ENCODE results near the gene RAB3IL1. TPM values are rescaled to one million over a fixed set of nuclear protein-coding genes. Genes with fewer than 3 reads are reported as not detected.

The RAB3IL1 gene
- total and polyA plus RNA-seq, 3 donors from 2014 or later, result 57.7 to 88.2 (median 65.8) TPM

- TF ChIP-seq, protein P1, sequence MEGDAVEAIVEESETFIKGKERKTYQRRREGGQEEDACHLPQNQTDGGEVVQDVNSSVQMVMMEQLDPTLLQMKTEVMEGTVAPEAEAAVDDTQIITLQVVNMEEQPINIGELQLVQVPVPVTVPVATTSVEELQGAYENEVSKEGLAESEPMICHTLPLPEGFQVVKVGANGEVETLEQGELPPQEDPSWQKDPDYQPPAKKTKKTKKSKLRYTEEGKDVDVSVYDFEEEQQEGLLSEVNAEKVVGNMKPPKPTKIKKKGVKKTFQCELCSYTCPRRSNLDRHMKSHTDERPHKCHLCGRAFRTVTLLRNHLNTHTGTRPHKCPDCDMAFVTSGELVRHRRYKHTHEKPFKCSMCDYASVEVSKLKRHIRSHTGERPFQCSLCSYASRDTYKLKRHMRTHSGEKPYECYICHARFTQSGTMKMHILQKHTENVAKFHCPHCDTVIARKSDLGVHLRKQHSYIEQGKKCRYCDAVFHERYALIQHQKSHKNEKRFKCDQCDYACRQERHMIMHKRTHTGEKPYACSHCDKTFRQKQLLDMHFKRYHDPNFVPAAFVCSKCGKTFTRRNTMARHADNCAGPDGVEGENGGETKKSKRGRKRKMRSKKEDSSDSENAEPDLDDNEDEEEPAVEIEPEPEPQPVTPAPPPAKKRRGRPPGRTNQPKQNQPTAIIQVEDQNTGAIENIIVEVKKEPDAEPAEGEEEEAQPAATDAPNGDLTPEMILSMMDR (IDR thresholded peaks at IDR 0.05), result no peak
- no peak for TF ChIP-seq POLR2A (IDR thresholded peaks at IDR 0.05)
- no peaks in the 10 kb centered on the region for H3K36me3 ChIP-seq (ENCODE audit: low read depth, missing control alignments)
- peak; percentile 88 for DNase-seq
- WGBS, 2 donors, result 0% methylated on average over 20 of the region's 96 CpGs; no CpG with 5 or more reads in 1 of the 2 donors
- no peaks in the 10 kb centered on the region for H3K27me3 ChIP-seq
- H3K9me3 ChIP-seq, result no peaks in the 10 kb centered on the region
- H3K27ac ChIP-seq, result peak within 1 kb of the TSS; percentile 65 to 80
- peaks cover 13% of the 10 kb centered on the region for H3K4me1 ChIP-seq
- intact Hi-C loops (cut with DNase I; ENCODE audit: low total_unique reads), result loop anchor here (5.0 kb wide), 1 partner anchor 211 kb away; no protein-coding TSS in a partner anchor
- peak within 1 kb of the TSS; percentile 79 to 85 for H3K4me3 ChIP-seq
These were observed 25.9 kb downstream of the RAB3IL1 start, which contains the start of gene FADS3 for GRCh38 chr11:61891331-61892084. TSS of gene FADS3 (minus strand) at chr11:61891545. CDS start at chr11:61891381, 164 bp downstream.

- Histone ChIP-seq H3K4me3 (peak overlapping the region; percentile 79 to 85), H3K36me3 (ENCODE audit: low read depth, missing control alignments) (no peaks in the 10 kb centered on the region), H3K9me3 (no peaks in the 10 kb centered on the region), H3K27ac (peak overlapping the region; percentile 65 to 80), H3K27me3 (no peaks in the 10 kb centered on the region), H3K4me1 (peaks cover 13% of the 10 kb centered on the region)
- WGBS, 2 donors, result 5 to 10% methylated on average over 4 to 9 of the region's 38 CpGs
- DNase-seq, result peak; percentile 40
- intact Hi-C loops (cut with DNase I; ENCODE audit: low total_unique reads), result loop anchor here (5.0 kb wide), 1 partner anchor 212 kb away; no protein-coding TSS in a partner anchor
- TF ChIP-seq, protein P1 (IDR thresholded peaks at IDR 0.05), result no peak
- no peak for TF ChIP-seq POLR2A (IDR thresholded peaks at IDR 0.05)
These were observed 26.6 kb downstream of the RAB3IL1 start for GRCh38 chr11:61890529-61891330.

DNA sequence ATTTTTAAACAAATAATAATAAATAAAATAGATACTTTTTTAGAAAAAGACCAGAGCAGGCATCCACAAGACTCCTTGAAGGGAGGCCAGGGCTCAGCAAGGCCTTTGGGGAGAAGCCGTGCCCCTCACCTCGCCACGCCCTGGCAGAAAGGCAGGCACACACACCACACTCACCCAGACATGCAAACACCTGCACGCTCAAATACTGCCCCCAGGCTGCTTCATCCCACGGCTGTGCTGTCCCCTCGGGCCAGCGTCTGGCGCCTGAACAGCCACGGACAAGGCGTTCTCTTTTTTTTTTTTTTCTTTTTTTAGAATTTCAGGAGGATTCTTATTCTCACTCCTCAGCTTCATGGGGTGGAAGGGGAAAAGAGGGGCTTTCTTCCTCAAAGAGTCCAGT is 27.5 kb downstream of the RAB3IL1 start:
- no peak overlapping the region for H3K4me3 ChIP-seq
- TF ChIP-seq, protein P1 (IDR thresholded peaks at IDR 0.05), result no peak
- no peak for TF ChIP-seq POLR2A (IDR thresholded peaks at IDR 0.05)
- H3K4me1 ChIP-seq, result peaks cover 13% of the 10 kb centered on the region
- DNase-seq, result no peak
- intact Hi-C loops (cut with DNase I; ENCODE audit: low total_unique reads), result loop anchor here (5.0 kb wide), 1 partner anchor 212 kb away; no protein-coding TSS in a partner anchor
- no peaks in the 10 kb centered on the region for H3K36me3 ChIP-seq (ENCODE audit: low read depth, missing control alignments)
- H3K27me3 ChIP-seq, result no peaks in the 10 kb centered on the region
- H3K9me3 ChIP-seq, result no peaks in the 10 kb centered on the region
- WGBS, 2 donors, result 66 to 76% methylated on average over 10 of the region's 10 CpGs
- H3K27ac ChIP-seq, result peak overlapping the region in 1 of 2 donors; percentile 80

DNA sequence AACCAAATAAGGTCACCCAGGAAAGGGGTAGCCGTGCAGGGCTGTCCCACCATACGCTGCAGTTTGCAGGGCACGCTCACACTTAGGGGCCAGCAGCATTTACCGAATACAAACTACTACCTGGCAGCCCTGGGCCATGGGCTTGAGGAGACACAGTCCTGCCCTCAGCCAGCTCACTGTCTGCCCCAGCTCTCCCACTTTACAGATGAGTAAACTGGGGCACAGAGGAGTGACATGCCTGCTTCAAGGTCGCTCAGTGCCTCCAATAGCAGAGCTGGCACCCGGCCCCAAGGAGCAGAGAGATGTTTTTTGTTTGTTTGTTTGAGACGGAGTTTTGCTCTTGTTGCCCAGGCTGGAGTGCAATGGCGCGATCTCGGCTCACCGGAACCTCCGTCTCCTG is 28.8 kb downstream of the RAB3IL1 start:
- peaks cover 13% of the 10 kb centered on the region for H3K4me1 ChIP-seq
- no peak overlapping the region for H3K4me3 ChIP-seq
- no peak overlapping the region for H3K27ac ChIP-seq
- intact Hi-C loops (cut with DNase I; ENCODE audit: low total_unique reads), result no loop called here
- 92 to 96% methylated on average over 9 to 12 of the region's 12 CpGs for WGBS, 2 donors
- DNase-seq, result no peak
- no peaks in the 10 kb centered on the region for H3K9me3 ChIP-seq
- H3K27me3 ChIP-seq, result no peaks in the 10 kb centered on the region
- TF ChIP-seq, protein P1 (IDR thresholded peaks at IDR 0.05), result no peak
- TF ChIP-seq POLR2A (IDR thresholded peaks at IDR 0.05), result no peak
- H3K36me3 ChIP-seq (ENCODE audit: low read depth, missing control alignments), result no peaks in the 10 kb centered on the region
